GM19372 (cell line): ENCODE results near the gene CTAG1A.
"Not testable (repeated sequence)": the region's sequence is repeated elsewhere in the genome, so short reads cannot be mapped to it uniquely, and the experiment has no call there.

Source experiments
- ATAC-seq: cut with Tn5 transposase; IDR thresholded peaks from one replicate; pipeline ENCODE4 v1.9.1; 2021; ENCODE audit warnings: mild to moderate bottlenecking, low read depth, moderate library complexity; ENCODE audit not compliant: unreplicated experiment

CTAG1A gene

GRCh38 chrX:154584585-154585183 lies at the start of gene CTAG1A:
Gene CTAG1A, plus strand, starts transcription at chrX:154585133. Its CDS starts 74 bp downstream, at chrX:154585207.
- ATAC-seq, result not testable (repeated sequence)

GRCh38 chrX:154535892-154536291 lies 49.0 kb upstream of the CTAG1A start:
- no peak for ATAC-seq

GRCh38 chrX:154539077-154539476 lies 45.9 kb upstream of the CTAG1A start:
- no peak for ATAC-seq

GRCh38 chrX:154540365-154540764 lies 44.6 kb upstream of the CTAG1A start:
- ATAC-seq, result not testable (repeated sequence)

GRCh38 chrX:154540897-154541535 lies 43.9 kb upstream of the CTAG1A start:
- ATAC-seq, result no peak

GRCh38 chrX:154541589-154541895 lies 43.4 kb upstream of the CTAG1A start:
- no peak for ATAC-seq

GRCh38 chrX:154541896-154542722 lies 42.8 kb upstream of the CTAG1A start:
- no peak for ATAC-seq

- ATAC-seq, result no peak
Observed at GRCh38 chrX:154542723-154543424, 42.1 kb upstream of the CTAG1A start.

- ATAC-seq, result no peak
Observed at GRCh38 chrX:154545673-154546274, 39.2 kb upstream of the CTAG1A start.

- peak; percentile 55 for ATAC-seq
Observed at GRCh38 chrX:154546354-154547244, 38.3 kb upstream of the CTAG1A start, which contains the start of gene G6PD. Gene G6PD, minus strand, starts transcription at chrX:154546846. Its CDS starts 691 bp downstream, at chrX:154546155.

- ATAC-seq, result peak; percentile 71
Observed at GRCh38 chrX:154547245-154548027, 37.5 kb upstream of the CTAG1A start, which contains the start of gene IKBKG. Gene IKBKG, plus strand, starts transcription at chrX:154547620. Its CDS starts 4,383 bp downstream, at chrX:154552003.

GRCh38 chrX:154548028-154548316 lies 37.0 kb upstream of the CTAG1A start:
- ATAC-seq, result no peak

- ATAC-seq, result no peak
Observed at GRCh38 chrX:154549766-154550165, 35.2 kb upstream of the CTAG1A start.

GRCh38 chrX:154552112-154552806 lies 32.7 kb upstream of the CTAG1A start:
- not testable (repeated sequence) for ATAC-seq

- not testable (repeated sequence) for ATAC-seq
Observed at GRCh38 chrX:154558060-154558690, 26.8 kb upstream of the CTAG1A start.

GRCh38 chrX:154558896-154559295 lies 26.0 kb upstream of the CTAG1A start:
- ATAC-seq, result not testable (repeated sequence)

GRCh38 chrX:154560326-154560725 lies 24.6 kb upstream of the CTAG1A start:
- ATAC-seq, result not testable (repeated sequence)

GRCh38 chrX:154562295-154562694 lies 22.6 kb upstream of the CTAG1A start:
- ATAC-seq, result not testable (repeated sequence)
